GM12878 (cell line): ENCODE measurements around the gene CSTA. TPM values are rescaled to one million over a fixed set of nuclear protein-coding genes. Genes with fewer than 3 reads are reported as not detected.

Experiments used
- CREM ChIP-seq: IDR thresholded peaks from 2 replicates; pipeline ENCODE4 v1.6.1; 2014; ENCODE audit warnings: antibody characterized with exemption, low read depth
- HDGF ChIP-seq: fragments of 450-650 bp; IDR thresholded peaks from 2 replicates; pipeline ENCODE4 v1.6.1; 2016; ENCODE audit warnings: antibody characterized with exemption
- IRF4 ChIP-seq: IDR thresholded peaks from 2 replicates; pipeline ENCODE4 v1.6.1; 2011; ENCODE audit warnings: low read depth, low read length
- LARP7 ChIP-seq: fragments of 450-650 bp; IDR thresholded peaks from 2 replicates; pipeline ENCODE4 v1.6.1; 2017; ENCODE audit warnings: mild to moderate bottlenecking
- SPI1 ChIP-seq: IDR thresholded peaks from 2 replicates; pipeline ENCODE4 v1.6.1; 2011; ENCODE audit warnings: low read depth, mild to moderate bottlenecking, low read length, moderate library complexity, borderline replicate concordance; ENCODE audit not compliant: insufficient read depth
- polyA plus RNA-seq, 11 experiments: library from polyadenylated mRNA; depleted of rRNA in 4 of 11; unstranded in 6 of 11; stranded (reverse) in 5 of 11; fragments of >200 nt; fragmentation: Nextera tagmentation in 4 of 11; fragmentation: Illumina TruSeq in 1 of 11; extraction: Ambion mirVana in 4 of 11; extraction: Trizol in 1 of 11; gene quantifications; 1 replicate in 1 of 11; 2 replicates in 10 of 11; pipeline versions ENCODE4 v1.2.1 to v1.2.3, GENCODE V29; 2011 to 2016; ENCODE audit warnings: inconsistent platforms in 2 of 11, missing spikeins in 2 of 11, low read depth in 1 of 11
- total RNA-seq, 4 experiments: library from RNA; depleted of rRNA in 3 of 4; stranded (reverse); fragments of >200 nt in 3 of 4; fragmentation: Illumina TruSeq in 1 of 4; extraction: Trizol in 1 of 4; gene quantifications; 2 replicates each; pipeline versions ENCODE4 v1.2.1 to v1.2.3, GENCODE V29; 2013 to 2021
- TF ChIP-seq, protein P1 (sequence below): fragments of 450-650 bp; IDR thresholded peaks from 2 replicates; pipeline ENCODE4 v1.6.1; 2017; ENCODE audit warnings: mild to moderate bottlenecking, moderate library complexity
- TF ChIP-seq, protein P2 (sequence below): fragments of 450-650 bp; IDR thresholded peaks from 2 replicates; pipeline ENCODE4 v1.6.1; 2018; ENCODE audit warnings: mild to moderate bottlenecking, low read depth, moderate library complexity; ENCODE audit not compliant: partially characterized antibody

Gene CSTA
- total and polyA plus RNA-seq, 10 of the 15 experiments (the other 5 are each of a cell fraction or from before 2014, with no cell fraction given): 1.8 to 6.7 (median 3.4) TPM

DNA sequence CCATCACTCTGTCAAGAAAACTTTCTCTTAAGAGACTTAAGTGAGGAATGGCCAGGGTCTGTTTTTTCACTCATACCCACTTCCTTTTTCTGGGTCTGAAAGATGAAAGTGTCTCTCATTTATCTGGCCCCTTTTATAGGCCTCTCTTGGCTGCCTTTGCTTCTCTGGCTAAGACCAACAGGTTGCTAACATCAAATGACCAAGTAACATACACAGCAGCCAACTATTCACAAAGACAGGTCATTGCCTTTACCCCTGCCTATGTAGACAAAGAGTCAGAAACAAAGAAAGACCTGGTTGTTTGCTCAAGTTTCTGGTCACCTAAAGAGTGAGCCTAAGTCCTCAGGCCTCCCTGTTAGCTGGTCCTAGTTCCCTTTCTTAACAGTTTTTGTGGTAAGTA, 24.0 kb upstream of the CSTA start (continued):
- TF ChIP-seq, protein P1, sequence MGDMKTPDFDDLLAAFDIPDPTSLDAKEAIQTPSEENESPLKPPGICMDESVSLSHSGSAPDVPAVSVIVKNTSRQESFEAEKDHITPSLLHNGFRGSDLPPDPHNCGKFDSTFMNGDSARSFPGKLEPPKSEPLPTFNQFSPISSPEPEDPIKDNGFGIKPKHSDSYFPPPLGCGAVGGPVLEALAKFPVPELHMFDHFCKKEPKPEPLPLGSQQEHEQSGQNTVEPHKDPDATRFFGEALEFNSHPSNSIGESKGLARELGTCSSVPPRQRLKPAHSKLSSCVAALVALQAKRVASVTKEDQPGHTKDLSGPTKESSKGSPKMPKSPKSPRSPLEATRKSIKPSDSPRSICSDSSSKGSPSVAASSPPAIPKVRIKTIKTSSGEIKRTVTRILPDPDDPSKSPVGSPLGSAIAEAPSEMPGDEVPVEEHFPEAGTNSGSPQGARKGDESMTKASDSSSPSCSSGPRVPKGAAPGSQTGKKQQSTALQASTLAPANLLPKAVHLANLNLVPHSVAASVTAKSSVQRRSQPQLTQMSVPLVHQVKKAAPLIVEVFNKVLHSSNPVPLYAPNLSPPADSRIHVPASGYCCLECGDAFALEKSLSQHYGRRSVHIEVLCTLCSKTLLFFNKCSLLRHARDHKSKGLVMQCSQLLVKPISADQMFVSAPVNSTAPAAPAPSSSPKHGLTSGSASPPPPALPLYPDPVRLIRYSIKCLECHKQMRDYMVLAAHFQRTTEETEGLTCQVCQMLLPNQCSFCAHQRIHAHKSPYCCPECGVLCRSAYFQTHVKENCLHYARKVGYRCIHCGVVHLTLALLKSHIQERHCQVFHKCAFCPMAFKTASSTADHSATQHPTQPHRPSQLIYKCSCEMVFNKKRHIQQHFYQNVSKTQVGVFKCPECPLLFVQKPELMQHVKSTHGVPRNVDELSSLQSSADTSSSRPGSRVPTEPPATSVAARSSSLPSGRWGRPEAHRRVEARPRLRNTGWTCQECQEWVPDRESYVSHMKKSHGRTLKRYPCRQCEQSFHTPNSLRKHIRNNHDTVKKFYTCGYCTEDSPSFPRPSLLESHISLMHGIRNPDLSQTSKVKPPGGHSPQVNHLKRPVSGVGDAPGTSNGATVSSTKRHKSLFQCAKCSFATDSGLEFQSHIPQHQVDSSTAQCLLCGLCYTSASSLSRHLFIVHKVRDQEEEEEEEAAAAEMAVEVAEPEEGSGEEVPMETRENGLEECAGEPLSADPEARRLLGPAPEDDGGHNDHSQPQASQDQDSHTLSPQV: 0 out of 2 replicates have a peak, but pooled peaks have one; percentile 35
- TF ChIP-seq LARP7: 0 out of 2 replicates have a peak, but pooled peaks have one; percentile 39
- TF ChIP-seq IRF4: 0 out of 2 replicates have a peak, but pooled peaks have one; percentile 19
- peak; percentile 27; the same call in 1 of the 2 replicates for TF ChIP-seq CREM
- TF ChIP-seq HDGF: no peak
- TF ChIP-seq SPI1: peak; percentile 92
- TF ChIP-seq, protein P2, sequence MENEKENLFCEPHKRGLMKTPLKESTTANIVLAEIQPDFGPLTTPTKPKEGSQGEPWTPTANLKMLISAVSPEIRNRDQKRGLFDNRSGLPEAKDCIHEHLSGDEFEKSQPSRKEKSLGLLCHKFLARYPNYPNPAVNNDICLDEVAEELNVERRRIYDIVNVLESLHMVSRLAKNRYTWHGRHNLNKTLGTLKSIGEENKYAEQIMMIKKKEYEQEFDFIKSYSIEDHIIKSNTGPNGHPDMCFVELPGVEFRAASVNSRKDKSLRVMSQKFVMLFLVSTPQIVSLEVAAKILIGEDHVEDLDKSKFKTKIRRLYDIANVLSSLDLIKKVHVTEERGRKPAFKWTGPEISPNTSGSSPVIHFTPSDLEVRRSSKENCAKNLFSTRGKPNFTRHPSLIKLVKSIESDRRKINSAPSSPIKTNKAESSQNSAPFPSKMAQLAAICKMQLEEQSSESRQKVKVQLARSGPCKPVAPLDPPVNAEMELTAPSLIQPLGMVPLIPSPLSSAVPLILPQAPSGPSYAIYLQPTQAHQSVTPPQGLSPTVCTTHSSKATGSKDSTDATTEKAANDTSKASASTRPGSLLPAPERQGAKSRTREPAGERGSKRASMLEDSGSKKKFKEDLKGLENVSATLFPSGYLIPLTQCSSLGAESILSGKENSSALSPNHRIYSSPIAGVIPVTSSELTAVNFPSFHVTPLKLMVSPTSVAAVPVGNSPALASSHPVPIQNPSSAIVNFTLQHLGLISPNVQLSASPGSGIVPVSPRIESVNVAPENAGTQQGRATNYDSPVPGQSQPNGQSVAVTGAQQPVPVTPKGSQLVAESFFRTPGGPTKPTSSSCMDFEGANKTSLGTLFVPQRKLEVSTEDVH: no peak
- TF ChIP-seq, all 136 proteins: peak for 26
